IMR-90 (cell line): Measurements from ENCODE around the gene COL27A1. TPM values are rescaled to one million over a fixed set of nuclear protein-coding genes. Genes with fewer than 3 reads are reported as not detected.

Source experiments
- ATAC-seq: fragments of 200-7000 bp; cut with Tn5 transposase; 2 replicates; pipeline ENCODE4 v1.9.1; 2020; ENCODE audit warnings: low read depth, mild to moderate bottlenecking, moderate library complexity
- BruUV-seq: library from RNA; stranded (reverse); fragments of 400-500 nt; replicated peaks from 2 replicates; lab custom pipeline; 2021; lab: Mats Ljungman, UMichigan
- CTCF ChIA-PET: fragments of 300-600 bp; formaldehyde crosslinking; extraction: SDS; loops from one replicate; lab custom pipeline; 2021; ENCODE audit warnings: antibody characterized with exemption; lab: Yijun Ruan, JAX
- POLR2A ChIA-PET: fragments of 300-600 bp; sonication (Branson Sonifier 250); formaldehyde crosslinking; loops from one replicate; lab custom pipeline; 2022; ENCODE audit warnings: antibody characterized with exemption; ENCODE audit not compliant: unreplicated experiment; lab: Charles Lee
- DNase-seq: peaks from one replicate; pipeline ENCODE4 v3.0.0; 2013
- H2AFZ ChIP-seq: replicated peaks from 2 replicates; pipeline ENCODE3; 2013; ENCODE audit warnings: low read length, mild to moderate bottlenecking; ENCODE audit not compliant: poor library complexity
- H2AK5ac ChIP-seq: 2 replicates; pipeline ENCODE4 v1.6.1; 2013; ENCODE audit warnings: low read depth, low read length, inconsistent platforms
- H2AK9ac ChIP-seq: replicated peaks from 2 replicates; pipeline ENCODE3; 2013; ENCODE audit warnings: mild to moderate bottlenecking, low read depth, low read length, moderate library complexity; ENCODE audit not compliant: poor library complexity
- H2BK120ac ChIP-seq: 2 replicates; pipeline ENCODE4 v1.6.1; 2013; ENCODE audit warnings: low read depth, low read length, inconsistent platforms
- H2BK15ac ChIP-seq: 3 replicates; pipeline ENCODE4 v1.6.1; 2013; ENCODE audit warnings: low read depth, low read length, inconsistent platforms
- H2BK20ac ChIP-seq: 2 replicates; pipeline ENCODE4 v1.6.1; 2013; ENCODE audit warnings: low read depth, mild to moderate bottlenecking, inconsistent platforms, low read length, moderate library complexity
- H2BK5ac ChIP-seq: 2 replicates; pipeline ENCODE4 v1.6.1; 2013; ENCODE audit warnings: mild to moderate bottlenecking, low read depth, low read length, inconsistent platforms; ENCODE audit not compliant: poor library complexity, severe bottlenecking
- H3K14ac ChIP-seq: replicated peaks from 2 replicates; pipeline ENCODE4 v1.6.1; 2013; ENCODE audit warnings: low read depth, low read length, inconsistent platforms
- H3K18ac ChIP-seq: 2 replicates; pipeline ENCODE4 v1.6.1; 2013; ENCODE audit warnings: low read depth, low read length, control low read depth
- H3K23ac ChIP-seq: 2 replicates; pipeline ENCODE4 v1.6.1; 2013; ENCODE audit warnings: low read depth, low read length, inconsistent platforms
- H3K27ac ChIP-seq: 2 replicates; pipeline ENCODE4 v1.5.1; 2013; ENCODE audit warnings: mild to moderate bottlenecking, control low read depth, low read length; ENCODE audit not compliant: insufficient read depth
- H3K27me3 ChIP-seq: 2 replicates; pipeline ENCODE4 v1.6.1; 2013; ENCODE audit warnings: low read length; ENCODE audit not compliant: control insufficient read depth, insufficient read depth
- H3K36me3 ChIP-seq: 2 replicates; pipeline ENCODE4 v1.6.1; 2013; ENCODE audit warnings: low read length, mixed read lengths; ENCODE audit not compliant: control insufficient read depth, insufficient read depth
- H3K4ac ChIP-seq: 2 replicates; pipeline ENCODE4 v1.6.1; 2013; ENCODE audit warnings: low read depth, low read length, inconsistent platforms
- H3K4me1 ChIP-seq: 2 replicates; pipeline ENCODE4 v1.6.1; 2013; ENCODE audit warnings: low read length, mixed read lengths; ENCODE audit not compliant: control insufficient read depth, insufficient read depth
- H3K4me2 ChIP-seq: 2 replicates; pipeline ENCODE4 v1.6.1; 2013; ENCODE audit warnings: low read depth, mild to moderate bottlenecking, control low read depth, low read length, moderate library complexity
- H3K4me3 ChIP-seq: 2 replicates; pipeline ENCODE4 v1.5.1; 2013; ENCODE audit warnings: low read depth, mild to moderate bottlenecking, control low read depth, low read length, moderate library complexity; ENCODE audit not compliant: insufficient read depth
- H3K56ac ChIP-seq: 2 replicates; pipeline ENCODE4 v1.6.1; 2013; ENCODE audit warnings: low read length, inconsistent platforms; ENCODE audit not compliant: insufficient read depth; ENCODE audit errors: extremely low read depth
- H3K79me1 ChIP-seq, 2 experiments: 2 replicates each; pipeline ENCODE4 v1.6.1; 2013; ENCODE audit warnings: low read length in 2 of 2, inconsistent platforms in 1 of 2, low read depth in 1 of 2
- H3K9ac ChIP-seq: 2 replicates; pipeline ENCODE4 v1.6.1; 2013; ENCODE audit warnings: low read depth, low read length, control low read depth
- H3K9me1 ChIP-seq: 2 replicates; pipeline ENCODE4 v1.6.1; 2013; ENCODE audit warnings: low read length, inconsistent platforms; ENCODE audit not compliant: insufficient read depth
- H3K9me3 ChIP-seq: 2 replicates; pipeline ENCODE4 v1.6.1; 2013; ENCODE audit warnings: low read length; ENCODE audit not compliant: control insufficient read depth, insufficient read depth
- H4K20me1 ChIP-seq: 2 replicates; pipeline ENCODE4 v1.6.1; 2013; ENCODE audit warnings: low read length, inconsistent platforms; ENCODE audit not compliant: insufficient read depth
- H4K5ac ChIP-seq: 2 replicates; pipeline ENCODE4 v1.6.1; 2013; ENCODE audit warnings: mild to moderate bottlenecking, low read depth, low read length, control low read depth
- H4K8ac ChIP-seq, 2 experiments: 2 replicates each; pipeline ENCODE4 v1.6.1; 2013; ENCODE audit warnings: low read depth in 2 of 2, low read length in 2 of 2, control low read depth in 1 of 2, inconsistent platforms in 1 of 2
- H4K91ac ChIP-seq: 2 replicates; pipeline ENCODE4 v1.6.1; 2013; ENCODE audit warnings: low read depth, low read length, inconsistent platforms; ENCODE audit not compliant: insufficient read depth
- ELK1 ChIP-seq: fragments of 150-350 bp; IDR thresholded peaks from 2 replicates; pipeline ENCODE4 v1.6.1; 2016; ENCODE audit warnings: low read depth, mild to moderate bottlenecking, low read length, moderate library complexity, borderline replicate concordance
- WGBS, 2 experiments: methylation state at CpG; one replicate each; pipeline versions ENCODE4 v1.1.5 to v1.1.7; 2013; ENCODE audit warnings: missing lambda C conversion rate in 2 of 2; ENCODE audit not compliant: insufficient read length in 1 of 2; ENCODE audit errors: extremely low coverage in 2 of 2; 5-methylcytosine and 5-hydroxymethylcytosine counted together
- dilution Hi-C: fragments of 300-500 bp; cut with HindIII; formaldehyde crosslinking; loops from one replicate; pipeline ENCODE4 v1.14.3; 2018; ENCODE audit warnings: low sequenced_read_pairs; ENCODE audit not compliant: unreplicated experiment
- in situ Hi-C: fragments of 300-500 bp; cut with MboI; formaldehyde crosslinking; loops from 3 replicates; pipeline ENCODE4 v1.14.3; 2019; ENCODE audit warnings: low sequenced_read_pairs, inconsistent platforms, mixed read lengths
- intact Hi-C: fragments of 100-400 bp; cut with micrococcal nuclease; formaldehyde crosslinking; loops from 2 replicates; pipeline ENCODE4 v1.10.0; 2022
- polyA plus RNA-seq, 3 experiments: library from polyadenylated mRNA; depleted of rRNA; stranded (reverse); fragments of >200 nt; gene quantifications; 2 replicates each; pipeline ENCODE4 v1.2.3, GENCODE V29; 2012; ENCODE audit warnings: low replicate concordance in 1 of 3
- total RNA-seq: library from RNA; depleted of rRNA; stranded (reverse); fragments of >200 nt; gene quantifications from 2 replicates; pipeline ENCODE4 v1.2.3, GENCODE V29; 2012

The COL27A1 gene
- total and polyA plus RNA-seq, 2 of the 4 experiments (the other 2 are of a cell fraction), result 3.2 to 18.3 TPM

GRCh38 chr9:114221706-114222465 lies 66.5 kb downstream of the COL27A1 start:
- Histone ChIP-seq H3K9me3 (no peaks in the 10 kb centered on the region), H3K4ac (peak overlapping the region; percentile 72), H3K23ac (no peak overlapping the region), H2BK120ac (peak overlapping the region; percentile 87; the same call in 1 of the 2 replicates), H3K27ac (no peak overlapping the region), H3K18ac (no peak overlapping the region), H3K14ac (peak overlapping the region; percentile 2; the same call in 1 of the 2 replicates), H3K4me1 (peaks cover 39% of the 10 kb centered on the region), H4K91ac (peak overlapping the region; percentile 83; the same call in 1 of the 2 replicates), H2AK5ac (peak overlapping the region; percentile 25; the same call in 1 of the 2 replicates), H2AK9ac (no peak overlapping the region), H2BK5ac (peak overlapping the region; percentile 9), H3K36me3 (no peaks in the 10 kb centered on the region), H3K4me3 (no peak overlapping the region), H3K4me2 (no peak overlapping the region), H4K20me1 (no peaks in the 10 kb centered on the region), H3K79me1 (peaks cover 4 to 27% of the 10 kb centered on the region in 2 experiments; a peak in 2 of 4 replicates), H3K27me3 (no peaks in the 10 kb centered on the region), H2BK20ac (peak overlapping the region; percentile 84; the same call in 1 of the 2 replicates), H3K56ac (no peak overlapping the region), H3K9me1 (peaks cover 47% of the 10 kb centered on the region), H2AFZ (no peak overlapping the region), H3K9ac (no peak overlapping the region), H2BK15ac (peak overlapping the region; percentile 55; the same call in 1 of the 3 replicates), H4K8ac (0 out of 4 replicates have a peak overlapping the region, but pooled peaks of 1 of the 2 experiments have one; percentile 25), H4K5ac (no peak overlapping the region)
- POLR2A ChIA-PET, result no interaction called here
- TF ChIP-seq ELK1, result no peak
- 73% methylated on average over 3 of the region's 10 CpGs; no CpG with 5 or more reads in 1 of the 2 experiments for WGBS, 2 experiments
- dilution Hi-C loops (no loop called here), in situ Hi-C loops (no loop called here), intact Hi-C loops (no loop called here)
- BruUV-seq, result no TSS peak
- DNase-seq (peak; percentile 54), ATAC-seq (no peak)
- CTCF ChIA-PET, result no interaction called here
